ENCODE results near the gene THAP3.

THAP3 gene

GRCh38 chr1:6624710-6625583, at the start of gene THAP3:
Gene THAP3, plus strand, starts transcription at chr1:6624868. Its CDS starts 351 bp downstream, at chr1:6625219.
- peak within 1 kb of the TSS; percentile 34; the same call in 1 of the 2 replicates for H3K27ac ChIP-seq (ENCODE audit: low read depth, low read length)
- H3K4me3 ChIP-seq (ENCODE audit: low read depth, low read length), result peak within 1 kb of the TSS; percentile 95
- peaks cover 74% of the 10 kb centered on the region for H3K36me3 ChIP-seq (ENCODE audit: control insufficient read depth, insufficient read depth, low read length)
- H3K9me3 ChIP-seq (ENCODE audit: control insufficient read depth, insufficient read depth, low read depth, low read length), result no peaks in the 10 kb centered on the region
- peaks cover 4% of the 10 kb centered on the region; the same call in 1 of the 2 replicates for H3K4me1 ChIP-seq (ENCODE audit: control insufficient read depth, insufficient read depth, low read length)
- H3K27me3 ChIP-seq (ENCODE audit: control insufficient read depth, insufficient read depth, low read length), result no peaks in the 10 kb centered on the region
- H3K9ac ChIP-seq (ENCODE audit: low read length), result peak within 1 kb of the TSS; percentile 77

GRCh38 chr1:6577831-6578525, 46.7 kb upstream of the THAP3 start:
- Histone ChIP-seq H3K36me3 (ENCODE audit: control insufficient read depth, insufficient read depth, low read length) (0 out of 2 replicates have a peak, but pooled peaks cover 10% of the 10 kb centered on the region), H3K27me3 (ENCODE audit: control insufficient read depth, insufficient read depth, low read length) (no peaks in the 10 kb centered on the region), H3K9me3 (ENCODE audit: control insufficient read depth, insufficient read depth, low read depth, low read length) (no peaks in the 10 kb centered on the region), H3K9ac (ENCODE audit: low read length) (no peak overlapping the region), H3K4me3 (ENCODE audit: low read depth, low read length) (no peak overlapping the region), H3K4me1 (ENCODE audit: control insufficient read depth, insufficient read depth, low read length) (peaks cover 15% of the 10 kb centered on the region), H3K27ac (ENCODE audit: low read depth, low read length) (no peak overlapping the region)

- H3K27me3 ChIP-seq (ENCODE audit: control insufficient read depth, insufficient read depth, low read length), result no peaks in the 10 kb centered on the region
- peak overlapping the region; percentile 84 for H3K4me3 ChIP-seq (ENCODE audit: low read depth, low read length)
- 0 out of 2 replicates have a peak, but pooled peaks cover 10% of the 10 kb centered on the region for H3K36me3 ChIP-seq (ENCODE audit: control insufficient read depth, insufficient read depth, low read length)
- H3K9me3 ChIP-seq (ENCODE audit: control insufficient read depth, insufficient read depth, low read depth, low read length), result no peaks in the 10 kb centered on the region
- peak overlapping the region; percentile 44 for H3K9ac ChIP-seq (ENCODE audit: low read length)
- no peak overlapping the region for H3K27ac ChIP-seq (ENCODE audit: low read depth, low read length)
- H3K4me1 ChIP-seq (ENCODE audit: control insufficient read depth, insufficient read depth, low read length), result peaks cover 15% of the 10 kb centered on the region
These were observed 45.9 kb upstream of the THAP3 start for GRCh38 chr1:6578624-6579373.

GRCh38 chr1:6579374-6580118, 45.1 kb upstream of the THAP3 start, which contains the start of gene ZBTB48:
Gene ZBTB48, plus strand, starts transcription at chr1:6579994. Its CDS starts 616 bp downstream, at chr1:6580610.
- Histone ChIP-seq H3K36me3 (ENCODE audit: control insufficient read depth, insufficient read depth, low read length) (0 out of 2 replicates have a peak, but pooled peaks cover 10% of the 10 kb centered on the region), H3K9me3 (ENCODE audit: control insufficient read depth, insufficient read depth, low read depth, low read length) (no peaks in the 10 kb centered on the region), H3K27me3 (ENCODE audit: control insufficient read depth, insufficient read depth, low read length) (no peaks in the 10 kb centered on the region), H3K4me3 (ENCODE audit: low read depth, low read length) (peak within 1 kb of the TSS; percentile 84), H3K27ac (ENCODE audit: low read depth, low read length) (peak within 1 kb of the TSS; percentile 53; the same call in 1 of the 2 replicates), H3K9ac (ENCODE audit: low read length) (peak within 1 kb of the TSS; percentile 59), H3K4me1 (ENCODE audit: control insufficient read depth, insufficient read depth, low read length) (peaks cover 15% of the 10 kb centered on the region)

GRCh38 chr1:6580119-6580592, 44.5 kb upstream of the THAP3 start:
- H3K36me3 ChIP-seq (ENCODE audit: control insufficient read depth, insufficient read depth, low read length), result 0 out of 2 replicates have a peak, but pooled peaks cover 10% of the 10 kb centered on the region
- peaks cover 15% of the 10 kb centered on the region for H3K4me1 ChIP-seq (ENCODE audit: control insufficient read depth, insufficient read depth, low read length)
- peak overlapping the region; percentile 59 for H3K9ac ChIP-seq (ENCODE audit: low read length)
- peak overlapping the region; percentile 84 for H3K4me3 ChIP-seq (ENCODE audit: low read depth, low read length)
- H3K27ac ChIP-seq (ENCODE audit: low read depth, low read length), result peak overlapping the region; percentile 53; the same call in 1 of the 2 replicates
- H3K9me3 ChIP-seq (ENCODE audit: control insufficient read depth, insufficient read depth, low read depth, low read length), result no peaks in the 10 kb centered on the region
- no peaks in the 10 kb centered on the region for H3K27me3 ChIP-seq (ENCODE audit: control insufficient read depth, insufficient read depth, low read length)

GRCh38 chr1:6580593-6581409, 43.9 kb upstream of the THAP3 start:
- H3K4me3 ChIP-seq (ENCODE audit: low read depth, low read length), result peak overlapping the region; percentile 84
- H3K27ac ChIP-seq (ENCODE audit: low read depth, low read length), result no peak overlapping the region
- 0 out of 2 replicates have a peak, but pooled peaks cover 10% of the 10 kb centered on the region for H3K36me3 ChIP-seq (ENCODE audit: control insufficient read depth, insufficient read depth, low read length)
- no peaks in the 10 kb centered on the region for H3K27me3 ChIP-seq (ENCODE audit: control insufficient read depth, insufficient read depth, low read length)
- H3K4me1 ChIP-seq (ENCODE audit: control insufficient read depth, insufficient read depth, low read length), result peaks cover 15% of the 10 kb centered on the region
- H3K9ac ChIP-seq (ENCODE audit: low read length), result peak overlapping the region; percentile 59
- no peaks in the 10 kb centered on the region for H3K9me3 ChIP-seq (ENCODE audit: control insufficient read depth, insufficient read depth, low read depth, low read length)

- H3K4me3 ChIP-seq (ENCODE audit: low read depth, low read length), result no peak overlapping the region
- H3K9ac ChIP-seq (ENCODE audit: low read length), result no peak overlapping the region
- no peaks in the 10 kb centered on the region for H3K9me3 ChIP-seq (ENCODE audit: control insufficient read depth, insufficient read depth, low read depth, low read length)
- H3K27ac ChIP-seq (ENCODE audit: low read depth, low read length), result no peak overlapping the region
- H3K27me3 ChIP-seq (ENCODE audit: control insufficient read depth, insufficient read depth, low read length), result no peaks in the 10 kb centered on the region
- H3K4me1 ChIP-seq (ENCODE audit: control insufficient read depth, insufficient read depth, low read length), result peaks cover 15% of the 10 kb centered on the region
- 0 out of 2 replicates have a peak, but pooled peaks cover 10% of the 10 kb centered on the region for H3K36me3 ChIP-seq (ENCODE audit: control insufficient read depth, insufficient read depth, low read length)
These were observed 42.9 kb upstream of the THAP3 start for GRCh38 chr1:6581561-6582305.

GRCh38 chr1:6582370-6582769, 42.3 kb upstream of the THAP3 start:
- no peak overlapping the region for H3K9ac ChIP-seq (ENCODE audit: low read length)
- no peaks in the 10 kb centered on the region for H3K9me3 ChIP-seq (ENCODE audit: control insufficient read depth, insufficient read depth, low read depth, low read length)
- H3K27ac ChIP-seq (ENCODE audit: low read depth, low read length), result no peak overlapping the region
- H3K27me3 ChIP-seq (ENCODE audit: control insufficient read depth, insufficient read depth, low read length), result no peaks in the 10 kb centered on the region
- H3K4me1 ChIP-seq (ENCODE audit: control insufficient read depth, insufficient read depth, low read length), result peaks cover 15% of the 10 kb centered on the region
- no peak overlapping the region for H3K4me3 ChIP-seq (ENCODE audit: low read depth, low read length)
- H3K36me3 ChIP-seq (ENCODE audit: control insufficient read depth, insufficient read depth, low read length), result peaks cover 13% of the 10 kb centered on the region; the same call in 1 of the 2 replicates

Data from HUES6 (cell line).